Head of caudate nucleus (tissue), 42 donors: ENCODE data around the gene SPON2.

Experiments used
- DNase-seq, 42 donors: peaks; one replicate each; pipeline versions ENCODE4 v3.0.0 to v3.0.0-alpha.2; 2020 to 2021; ENCODE audit warnings: mixed read lengths in 7 of 42
- intact Hi-C: fragments of 100-400 bp; cut with DNase I; formaldehyde crosslinking; loops from one replicate; pipeline ENCODE4 v1.15.0; 2022

Gene SPON2

DNA sequence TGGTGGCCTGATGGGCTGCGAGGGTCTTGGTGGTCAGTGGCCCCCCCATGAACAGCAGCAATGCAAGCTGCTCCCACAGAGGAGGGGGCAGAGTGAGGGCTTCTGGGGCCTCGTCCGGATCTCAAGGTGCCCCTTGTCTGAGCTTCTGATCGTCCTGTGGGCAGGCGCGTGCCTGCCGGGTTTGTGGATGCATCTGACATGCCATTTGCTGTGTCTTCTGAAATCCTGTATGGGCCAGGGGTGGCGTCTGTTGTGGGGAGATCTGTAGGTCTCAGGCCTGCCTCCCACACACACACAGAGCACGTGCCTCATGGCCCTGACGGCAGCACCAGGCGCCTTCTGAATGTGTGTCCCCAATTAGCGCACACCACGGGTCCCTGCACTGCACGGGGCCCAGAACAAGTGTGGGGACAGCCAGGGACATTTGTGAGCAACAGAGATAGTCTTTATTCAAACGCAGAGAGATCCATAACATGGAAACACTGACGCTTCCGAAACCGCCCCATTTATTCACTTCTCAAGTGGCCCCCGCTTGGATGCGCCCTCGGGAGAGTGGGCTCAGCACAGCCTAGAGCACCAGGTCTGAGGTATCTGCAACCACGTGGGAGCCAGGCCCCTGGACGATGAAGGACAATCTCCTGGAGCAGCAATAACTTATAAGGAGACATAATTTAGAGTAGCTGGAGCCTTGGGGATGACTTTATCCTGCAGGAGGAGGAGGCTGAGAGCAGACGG, 5.7 kb downstream of the SPON2 start:
- intact Hi-C loops = loop anchor here (10.0 kb wide), 2 partner anchors 78 to 178 kb away; partner anchors contain the start of genes CTBP1 and UVSSA
- DNase-seq = no peak

DNA sequence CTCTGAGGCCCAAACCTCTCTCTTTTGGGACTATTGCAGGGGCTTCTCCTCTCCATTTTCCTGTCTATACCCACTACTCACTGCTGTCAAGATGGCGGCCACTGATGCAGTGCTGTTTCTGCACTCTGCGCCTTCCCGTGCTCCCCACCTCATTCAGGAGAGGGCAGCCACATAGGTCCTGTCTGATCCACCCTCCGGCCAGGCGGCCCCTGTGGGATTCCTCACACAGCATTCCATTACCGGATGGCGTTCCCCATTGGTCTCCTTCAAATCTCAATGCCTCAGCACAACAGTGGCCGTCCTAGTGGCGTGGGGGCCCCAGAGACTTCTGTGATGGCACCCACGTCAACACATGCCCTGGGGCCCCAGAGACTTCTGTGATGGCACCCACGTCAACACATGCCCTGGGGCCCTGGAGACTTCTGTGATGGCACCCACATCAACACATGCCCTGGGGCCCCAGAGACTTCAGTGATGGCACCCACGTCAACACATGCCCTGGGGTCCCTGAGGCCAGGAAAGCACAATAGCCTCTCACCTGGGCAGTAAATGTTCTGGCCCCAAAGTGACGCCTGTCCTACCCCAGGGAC, 7.3 kb downstream of the SPON2 start:
- intact Hi-C loops = loop anchor here (10.0 kb wide), 2 partner anchors 80 to 180 kb away; partner anchors contain the start of genes CTBP1 and UVSSA
- DNase-seq = no peak

DNA sequence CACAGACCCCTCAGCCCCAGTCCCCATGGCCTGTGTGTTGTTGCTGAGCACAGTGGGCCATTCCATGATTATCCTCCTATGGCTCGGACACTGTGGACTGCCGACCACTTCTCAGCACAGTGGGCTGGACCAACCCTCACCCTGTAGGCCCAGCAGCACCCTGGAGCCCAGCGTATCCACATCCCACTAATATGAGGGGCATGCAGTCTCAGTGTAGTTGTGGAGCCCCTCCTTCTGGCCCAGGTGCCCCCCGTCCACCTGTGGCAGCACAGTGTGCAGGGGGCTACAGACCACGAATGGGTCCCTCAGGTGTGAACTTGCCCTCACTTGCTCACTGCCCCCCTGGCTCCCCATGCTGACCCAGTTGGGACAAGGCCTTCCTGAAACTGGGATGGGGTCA, 7.9 kb downstream of the SPON2 start:
- intact Hi-C loops = loop anchor here (10.0 kb wide), 2 partner anchors 80 to 180 kb away; partner anchors contain the start of genes CTBP1 and UVSSA
- no peak for DNase-seq

DNA sequence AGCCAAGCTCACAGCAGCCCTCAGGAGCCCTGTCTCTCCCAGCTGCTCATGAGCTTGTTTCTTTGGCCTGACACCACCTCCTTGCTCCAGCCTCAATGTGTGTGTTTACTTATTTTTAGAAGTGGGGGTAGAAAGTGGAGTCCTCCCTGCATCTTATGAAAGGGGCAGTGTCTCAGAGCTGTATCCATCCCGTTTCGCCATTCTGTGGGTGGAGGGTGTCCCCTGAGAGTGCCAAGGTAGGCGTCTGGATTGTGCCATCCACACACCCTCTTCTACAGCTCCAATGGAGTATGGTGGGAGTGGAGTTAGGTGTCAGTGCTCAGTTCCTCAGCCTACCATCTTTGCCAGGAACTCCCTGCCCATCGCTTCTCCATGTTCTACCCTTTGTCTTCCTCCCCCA, 8.3 kb downstream of the SPON2 start:
- DNase-seq = no peak
- intact Hi-C loops = loop anchor here (10.0 kb wide), 2 partner anchors 81 to 181 kb away; partner anchors contain the start of genes CTBP1 and UVSSA

DNA sequence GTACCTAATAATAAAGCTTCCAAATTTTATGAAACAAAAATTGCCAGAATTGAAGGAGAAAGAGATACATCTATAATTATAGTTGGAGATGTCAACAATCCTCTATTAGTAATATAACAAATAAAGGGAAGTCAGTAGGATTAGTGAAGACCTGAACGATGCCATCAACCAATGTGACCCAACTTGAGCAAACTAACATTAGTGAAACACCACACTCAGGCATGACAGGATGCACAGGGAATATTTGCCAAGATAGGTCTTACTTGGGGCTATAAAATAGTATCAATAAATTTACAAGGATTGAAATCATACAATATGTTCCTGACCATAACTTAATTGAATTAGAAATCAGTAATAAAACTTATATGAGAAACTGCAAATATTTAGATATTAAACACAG, 12.0 kb downstream of the SPON2 start:
- no peak for DNase-seq
- intact Hi-C loops = loop anchor here (10.0 kb wide), 2 partner anchors 84 to 184 kb away; partner anchors contain the start of genes CTBP1 and UVSSA

DNA sequence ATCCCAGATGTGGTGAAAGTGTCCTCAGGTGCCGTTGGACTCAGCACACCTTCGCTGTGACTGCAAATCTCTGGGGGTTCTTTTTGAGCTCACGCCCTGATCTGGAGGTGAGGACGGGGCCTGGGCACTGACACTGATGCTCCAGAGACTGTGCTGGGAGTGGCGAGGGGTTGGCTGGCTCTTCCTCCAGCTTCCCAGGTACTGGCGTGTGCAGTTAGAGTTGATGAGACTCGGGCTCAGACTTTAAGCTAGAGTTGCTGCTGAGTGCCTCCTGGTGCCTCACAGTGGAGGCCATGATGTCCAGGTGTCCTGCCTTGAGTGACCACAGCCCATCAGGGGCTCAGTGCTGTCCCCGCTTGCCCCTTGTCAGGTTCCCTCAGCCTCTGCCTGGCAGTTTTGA, 16.3 kb downstream of the SPON2 start:
- intact Hi-C loops = no loop called here
- DNase-seq = no peak

DNA sequence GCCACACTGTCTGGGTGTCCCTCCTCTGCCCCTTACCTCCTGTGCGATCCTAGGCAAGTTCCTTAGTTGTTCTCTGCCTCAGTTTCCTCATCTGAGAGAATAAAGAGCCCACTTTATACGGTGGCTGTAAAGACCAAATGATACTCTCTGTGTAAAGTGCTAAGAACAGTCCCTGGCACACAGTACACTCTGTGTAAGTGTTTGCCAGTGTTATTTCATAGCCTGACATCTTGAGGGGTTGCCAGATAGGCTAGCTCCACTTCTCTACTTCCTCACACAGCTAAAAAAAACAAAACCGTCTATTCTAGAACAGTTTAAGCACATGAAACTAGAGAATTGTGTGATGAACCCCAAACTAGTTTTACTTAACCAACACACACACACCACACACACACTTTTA, 17.1 kb downstream of the SPON2 start:
- intact Hi-C loops = no loop called here
- no peak for DNase-seq

DNA sequence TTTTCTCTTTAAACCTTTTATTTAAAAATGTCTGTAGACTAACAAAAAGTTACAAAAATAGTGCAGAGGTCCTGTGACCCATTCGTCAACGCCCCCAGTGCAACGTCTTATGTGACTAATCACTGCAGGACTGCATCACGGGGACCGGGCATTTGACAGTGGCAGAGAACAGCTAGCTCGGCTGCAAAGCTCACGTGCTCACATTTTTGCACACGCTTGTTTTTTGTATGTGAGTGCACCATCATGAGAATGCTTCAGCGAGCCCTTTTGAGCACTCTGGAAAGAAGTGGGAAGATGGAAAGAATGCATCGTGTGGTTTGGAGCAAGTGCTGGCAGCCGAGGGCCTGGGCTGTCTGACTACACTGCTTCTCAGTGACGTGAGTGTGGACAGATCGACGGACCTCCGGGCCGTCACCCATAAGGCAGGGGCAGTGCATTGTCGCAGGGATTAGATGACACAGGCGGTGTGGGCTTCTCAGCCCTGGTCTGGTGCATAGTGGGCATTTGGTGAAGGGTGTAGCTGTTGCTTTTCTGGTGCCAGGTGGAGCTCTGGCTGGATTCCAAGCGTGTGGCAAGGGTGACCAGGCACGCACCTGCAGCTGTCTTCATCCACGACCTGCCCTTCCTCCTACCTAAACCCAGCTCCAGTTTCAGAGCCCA, 17.7 kb downstream of the SPON2 start:
- intact Hi-C loops = no loop called here
- DNase-seq = peak in 1 of 42 donors; percentile 37

DNA sequence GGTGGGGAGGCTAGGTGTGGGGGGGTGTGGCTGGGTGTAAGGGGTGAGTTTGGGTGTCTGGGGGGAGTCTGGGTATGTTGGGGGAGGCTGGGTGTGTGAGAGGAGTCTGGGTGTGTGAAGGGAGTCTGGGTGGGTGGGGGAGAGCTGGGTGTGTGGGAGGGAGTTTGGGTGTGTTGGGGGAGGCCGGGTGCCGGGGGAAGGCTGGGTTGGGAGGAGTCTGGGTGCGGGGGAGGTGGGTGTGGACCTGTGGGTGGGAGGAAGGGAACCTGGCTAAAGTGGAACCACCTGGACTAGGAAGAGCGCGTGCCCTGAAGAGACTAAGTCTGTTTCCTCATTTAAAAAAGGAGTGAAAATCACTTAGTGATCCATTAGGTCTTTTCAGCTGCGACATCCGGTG, 18.3 kb downstream of the SPON2 start:
- DNase-seq = no peak
- intact Hi-C loops = no loop called here

DNA sequence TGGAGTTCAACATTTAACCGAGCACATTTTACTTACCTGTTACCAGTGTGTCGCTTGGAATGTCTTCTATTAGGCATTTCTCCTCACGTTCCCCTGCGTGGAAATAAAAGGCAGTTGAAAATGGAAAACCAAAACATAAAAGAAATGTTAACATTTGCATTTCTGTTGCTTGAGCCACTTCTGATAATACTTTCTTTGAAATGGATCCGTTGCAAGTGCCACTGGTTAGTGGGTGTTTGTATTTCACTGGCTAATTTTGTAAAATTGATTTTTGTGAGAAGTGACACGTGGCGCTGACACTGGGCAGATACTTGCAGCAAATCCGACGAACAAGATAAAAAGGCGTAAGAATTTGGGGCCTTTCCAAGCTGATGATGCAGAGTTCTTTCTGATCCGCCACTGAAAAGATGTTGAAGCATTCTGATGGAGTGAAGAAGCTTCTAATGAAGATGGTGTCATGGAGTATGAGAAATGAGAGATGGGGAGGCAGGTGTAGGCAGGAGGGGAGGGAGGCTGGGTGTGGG, 18.8 kb downstream of the SPON2 start:
- DNase-seq = no peak
- intact Hi-C loops = no loop called here

DNA sequence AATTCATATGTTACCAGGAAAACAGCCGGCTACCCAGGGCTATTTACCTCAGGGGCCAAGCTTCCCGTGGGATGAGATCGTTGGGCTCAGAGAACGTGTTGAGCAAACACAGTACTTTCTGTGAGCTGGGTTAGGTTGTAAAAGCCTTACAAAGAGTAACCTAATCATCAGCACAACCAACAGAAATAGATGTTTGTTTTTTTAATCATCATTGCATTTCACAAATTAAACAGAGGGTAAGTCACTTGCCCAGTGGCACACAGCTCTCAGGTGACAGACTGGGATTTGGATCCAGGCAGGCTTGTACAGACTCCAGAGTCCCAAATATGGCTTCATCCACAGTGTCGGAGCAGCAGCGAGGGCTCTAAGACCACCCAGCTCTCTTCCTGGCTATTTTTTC, 20.1 kb downstream of the SPON2 start:
- DNase-seq = no peak
- intact Hi-C loops = no loop called here

DNA sequence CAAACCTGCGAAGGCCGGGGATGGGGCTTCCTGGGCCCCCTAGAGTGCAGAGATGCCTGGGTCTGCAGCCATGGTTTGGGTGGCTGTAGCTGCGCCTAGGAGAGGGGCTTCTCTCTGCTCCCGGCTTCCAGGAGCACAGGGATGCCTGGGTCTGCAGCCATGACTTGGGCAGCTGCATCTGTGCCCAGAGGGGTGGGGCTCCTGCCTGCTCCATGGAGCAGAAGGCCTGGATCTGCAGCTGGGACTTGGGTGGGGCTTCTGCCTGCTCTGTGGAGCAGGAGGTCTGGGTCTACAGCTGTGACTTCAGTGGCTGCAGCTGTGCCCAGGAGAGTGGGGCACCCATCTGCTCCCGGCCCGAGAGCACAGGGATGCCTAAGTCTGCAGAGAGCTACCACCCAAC, 20.8 kb downstream of the SPON2 start:
- DNase-seq = no peak
- intact Hi-C loops = no loop called here

DNA sequence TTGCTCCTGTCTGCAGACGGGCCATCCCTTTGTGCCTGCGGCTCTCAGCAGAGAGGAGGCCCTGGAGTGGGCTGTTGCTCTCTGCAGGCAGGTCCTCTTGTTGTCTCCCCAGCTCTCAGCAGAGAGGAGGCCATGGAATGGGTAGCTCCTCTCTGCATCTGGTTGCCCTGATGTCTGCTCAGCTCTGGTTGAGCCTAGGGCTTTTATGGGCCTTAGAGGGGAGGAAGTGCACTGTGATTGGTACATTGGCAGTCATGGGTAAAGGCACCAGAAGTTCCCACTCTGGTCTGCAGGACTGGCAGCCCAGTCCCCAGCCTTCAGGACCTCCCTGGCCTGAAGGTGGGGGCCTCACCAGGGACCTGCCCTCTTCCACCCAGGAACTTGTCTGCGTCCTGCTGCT, 21.5 kb downstream of the SPON2 start:
- no peak for DNase-seq
- intact Hi-C loops = no loop called here

DNA sequence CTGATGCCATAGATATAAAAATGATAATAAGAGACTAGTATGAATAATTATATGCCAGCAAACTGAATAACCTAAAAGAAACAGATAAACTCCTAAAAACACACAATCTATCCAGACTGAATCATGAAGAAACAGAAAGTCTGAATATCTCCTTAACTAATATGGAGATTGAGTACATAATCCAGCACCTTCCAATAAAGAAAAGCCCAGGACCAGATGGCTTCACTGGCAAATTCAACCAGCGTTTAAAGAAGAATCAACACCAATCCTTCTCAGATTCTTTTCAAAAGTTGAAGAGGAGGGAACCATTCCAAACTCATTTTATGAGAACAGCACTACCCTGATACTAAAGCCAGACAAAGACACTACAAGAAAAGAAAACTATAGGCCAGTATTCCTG, 32.5 kb downstream of the SPON2 start:
- DNase-seq = no peak
- intact Hi-C loops = no loop called here

DNA sequence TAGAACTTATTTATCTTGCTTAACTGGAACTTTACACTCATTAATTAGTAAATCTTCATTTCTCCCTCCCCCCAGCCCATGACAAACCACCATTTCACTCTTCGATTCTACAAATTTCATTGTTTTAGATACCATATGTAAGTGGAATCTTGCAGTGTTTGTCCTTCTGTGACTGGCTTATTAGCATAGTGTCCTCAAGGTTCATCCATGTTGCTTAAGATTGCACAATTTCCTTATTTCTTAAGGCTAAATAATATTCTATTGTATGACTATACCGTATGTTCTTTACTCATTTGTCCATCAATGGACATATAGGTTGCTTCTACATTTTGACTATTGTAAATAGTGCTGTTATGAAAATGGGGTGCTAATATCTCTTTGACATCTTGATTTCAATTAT, 34.5 kb downstream of the SPON2 start:
- intact Hi-C loops = no loop called here
- DNase-seq = no peak

DNA sequence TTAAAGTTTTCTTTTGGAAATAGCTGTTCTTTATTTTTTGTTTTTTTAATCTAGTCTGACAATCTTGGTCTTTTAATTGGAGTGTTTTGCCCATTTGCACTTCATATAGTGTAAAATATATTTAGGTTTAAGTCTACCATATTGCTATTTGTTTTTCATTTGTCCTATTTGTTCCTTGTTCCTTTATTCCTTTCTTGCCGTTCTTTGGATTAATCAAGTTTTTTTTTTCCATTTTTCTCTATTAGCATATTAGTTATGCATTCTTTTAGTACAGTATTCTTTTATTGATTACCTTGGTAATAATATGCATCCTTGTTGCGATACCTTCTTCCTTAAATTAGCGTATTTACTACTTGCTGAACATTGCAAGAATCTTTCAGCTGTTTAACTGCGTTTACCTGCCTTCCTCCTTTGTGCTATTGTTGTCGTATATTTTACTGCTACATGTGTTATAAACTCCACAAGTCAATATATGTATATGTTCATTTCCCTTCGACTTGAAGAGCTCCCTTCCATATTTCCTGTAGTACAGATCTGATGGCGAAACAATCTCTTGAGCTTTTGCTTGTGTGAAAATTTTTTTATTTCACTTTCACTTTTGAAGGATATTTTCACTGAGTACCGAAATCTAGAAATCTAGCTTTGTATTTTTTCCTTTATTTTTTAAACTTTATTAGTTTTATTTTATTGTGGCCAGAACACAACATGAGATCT, 35.2 kb downstream of the SPON2 start:
- DNase-seq = no peak
- intact Hi-C loops = no loop called here

DNA sequence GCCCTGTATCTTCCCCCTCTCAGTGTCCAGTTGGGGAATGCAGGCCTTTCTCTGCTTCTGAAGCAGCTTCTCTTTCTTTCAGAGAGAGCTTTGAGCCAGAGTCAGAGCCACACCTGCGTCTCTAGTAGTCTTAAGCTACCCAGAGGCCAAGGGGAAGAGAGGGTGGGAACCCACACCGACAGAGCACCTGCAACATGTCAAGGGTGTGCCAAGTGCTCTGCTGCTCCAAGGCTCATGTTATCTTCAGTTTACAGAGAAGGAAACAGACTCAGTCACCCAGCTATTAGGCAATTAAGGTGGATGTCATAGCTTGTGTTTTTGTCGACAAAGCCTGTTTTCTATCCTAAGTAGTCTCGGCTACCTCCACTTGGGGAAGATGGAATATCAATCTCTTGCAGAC, 36.3 kb downstream of the SPON2 start:
- DNase-seq = no peak
- intact Hi-C loops = no loop called here

DNA sequence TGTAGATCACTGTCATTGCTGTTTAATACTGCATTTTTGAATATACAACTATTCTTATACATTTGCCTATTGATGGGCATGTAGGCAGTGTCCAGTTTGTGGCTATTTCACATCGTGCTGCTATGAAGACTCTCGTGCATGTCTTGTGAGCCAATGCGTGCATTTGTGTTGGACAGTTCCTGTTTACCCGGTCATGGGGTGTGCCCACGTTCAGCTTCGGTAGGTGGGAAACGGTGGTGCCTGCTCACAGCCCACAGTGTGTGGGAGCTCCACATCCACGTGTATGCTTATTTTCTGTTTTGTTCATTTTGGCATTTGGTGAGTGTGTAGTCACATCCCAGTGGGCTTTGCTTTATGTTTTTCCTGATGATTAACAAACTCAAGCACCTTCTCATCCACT, 39.4 kb downstream of the SPON2 start:
- DNase-seq = no peak
- intact Hi-C loops = no loop called here
